Stimulated activated CD8-positive, alpha-beta memory T cell treated with anti-CD3 and anti-CD28 coated beads, Interleukin-15, amount 100 ng/mL, for 24 hours (primary cell): ENCODE results near the gene CLCN1.
A peak's percentile ranks its signal among the peaks of the same experiment; 100 is the strongest.

Experiments
- DNase-seq: peaks from one replicate; pipeline ENCODE4 v3.0.0-alpha.2; 2020; ENCODE audit warnings: low read depth

CLCN1 gene

DNA sequence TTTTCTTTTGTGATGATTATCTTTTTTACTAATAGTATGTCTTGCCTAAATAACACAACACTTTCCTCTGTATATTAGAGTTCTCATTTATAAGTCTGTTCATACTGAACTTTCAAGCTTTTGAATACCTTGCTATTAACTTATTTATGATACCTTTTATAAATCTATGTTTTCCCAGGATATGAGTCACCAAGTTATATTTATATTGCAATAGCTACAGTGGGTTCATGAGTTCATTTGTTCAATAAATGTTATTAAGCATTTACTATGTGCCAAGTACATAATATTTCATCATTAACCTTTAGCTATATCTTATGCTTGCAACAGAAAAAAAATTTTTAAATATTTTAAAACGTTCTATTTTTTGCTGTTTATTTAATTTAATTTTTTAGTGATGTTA, 18.3 kb downstream of the CLCN1 start:
- DNase-seq: no peak

DNA sequence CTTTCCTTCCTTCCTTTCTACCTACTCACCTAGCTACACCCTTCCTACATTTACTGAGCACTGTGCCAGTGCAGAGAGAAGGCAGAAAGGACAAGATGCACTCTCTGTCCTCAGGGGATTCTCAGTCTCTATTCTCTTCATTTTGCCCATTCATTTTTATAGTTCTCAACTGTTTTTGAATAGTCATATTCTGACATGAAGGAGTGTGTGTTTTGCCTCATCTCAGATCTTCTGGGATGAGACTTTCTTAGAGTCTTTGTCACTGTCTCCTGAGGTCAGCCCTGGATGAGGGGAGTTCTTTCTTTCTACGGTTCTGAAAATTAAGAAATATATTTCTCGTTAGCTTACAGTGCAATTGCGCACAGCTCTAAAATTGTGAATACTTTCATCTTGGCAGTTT, 21.3 kb downstream of the CLCN1 start:
- no peak for DNase-seq

- DNase-seq: no peak
Observed at GRCh38 chr7:143341842-143342241, 25.9 kb downstream of the CLCN1 start.

GRCh38 chr7:143343596-143343995, 27.7 kb downstream of the CLCN1 start:
- no peak for DNase-seq

DNA sequence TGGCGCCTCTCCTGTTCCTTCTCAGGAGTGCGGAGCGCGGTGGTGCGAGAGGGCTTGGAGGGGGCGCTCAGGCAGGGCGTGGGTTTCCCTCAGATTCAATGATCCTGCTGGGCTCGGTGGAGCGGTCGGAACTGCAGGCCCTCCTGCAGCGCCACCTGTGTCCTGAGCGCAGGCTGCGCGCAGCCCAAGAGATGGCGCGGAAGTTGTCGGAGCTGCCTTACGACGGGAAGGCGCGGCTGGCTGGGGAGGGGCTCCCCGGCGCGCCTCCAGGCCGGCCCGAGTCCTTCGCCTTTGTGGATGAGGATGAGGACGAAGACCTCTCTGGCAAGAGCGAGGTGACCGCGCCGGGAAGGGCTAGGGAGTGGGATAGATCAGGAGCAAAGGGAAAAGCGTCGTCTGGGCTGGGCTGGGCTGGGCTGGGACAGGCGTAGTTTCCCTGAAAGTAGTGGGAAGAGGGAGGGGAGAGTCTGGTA, 29.6 kb downstream of the CLCN1 start:
- DNase-seq: peak; percentile 37

- no peak for DNase-seq
Observed at GRCh38 chr7:143346018-143346417, 30.1 kb downstream of the CLCN1 start.

GRCh38 chr7:143347950-143348349, 32.0 kb downstream of the CLCN1 start:
- no peak for DNase-seq

DNA sequence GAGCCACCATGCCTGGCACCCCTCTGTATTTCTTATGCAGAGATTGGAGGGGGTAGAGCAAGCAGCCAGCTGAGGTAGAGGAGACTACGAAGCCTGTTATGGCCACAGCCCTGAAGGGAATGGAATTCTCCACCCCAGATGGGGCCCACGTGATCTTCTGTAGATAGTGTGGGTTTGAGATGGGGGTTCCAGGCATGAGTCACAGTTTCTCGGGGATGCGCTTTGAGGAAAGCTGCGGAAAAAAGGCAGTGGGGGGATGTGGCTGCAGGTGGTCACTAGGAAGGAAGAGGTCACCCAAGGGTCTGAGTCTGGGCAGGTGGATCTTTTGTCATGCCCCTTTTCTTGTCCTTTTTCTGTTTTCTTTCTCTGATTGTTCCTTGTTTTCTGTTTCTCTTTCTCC, 35.1 kb downstream of the CLCN1 start:
- DNase-seq: no peak

- no peak for DNase-seq
Observed at GRCh38 chr7:143351574-143351973, 35.7 kb downstream of the CLCN1 start.

DNA sequence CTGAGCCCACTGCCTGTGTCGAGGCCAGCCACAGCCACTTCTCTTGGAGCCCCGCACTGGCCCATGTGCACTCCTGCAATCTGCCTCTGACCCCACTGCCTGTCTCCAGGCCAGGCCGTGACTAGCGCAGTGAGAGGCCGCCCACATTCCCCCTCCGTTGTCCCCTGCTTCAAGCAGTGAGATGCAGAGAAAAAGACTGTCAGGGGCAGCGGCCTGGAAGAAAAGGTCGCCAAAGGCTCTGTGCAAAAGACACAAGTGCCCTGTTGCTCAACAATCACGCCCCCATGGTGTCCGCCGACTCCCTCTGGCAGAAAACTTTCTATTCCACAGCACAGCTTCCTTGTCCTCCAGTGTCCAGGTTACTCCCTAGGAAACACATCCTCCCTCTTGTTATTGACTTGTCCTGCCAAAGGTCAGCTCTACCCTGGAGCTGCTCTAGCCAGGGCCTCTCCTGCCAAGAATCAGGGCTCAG, 36.7 kb downstream of the CLCN1 start:
- no peak for DNase-seq

- no peak for DNase-seq
Observed at GRCh38 chr7:143354376-143354775, 38.5 kb downstream of the CLCN1 start.

DNA sequence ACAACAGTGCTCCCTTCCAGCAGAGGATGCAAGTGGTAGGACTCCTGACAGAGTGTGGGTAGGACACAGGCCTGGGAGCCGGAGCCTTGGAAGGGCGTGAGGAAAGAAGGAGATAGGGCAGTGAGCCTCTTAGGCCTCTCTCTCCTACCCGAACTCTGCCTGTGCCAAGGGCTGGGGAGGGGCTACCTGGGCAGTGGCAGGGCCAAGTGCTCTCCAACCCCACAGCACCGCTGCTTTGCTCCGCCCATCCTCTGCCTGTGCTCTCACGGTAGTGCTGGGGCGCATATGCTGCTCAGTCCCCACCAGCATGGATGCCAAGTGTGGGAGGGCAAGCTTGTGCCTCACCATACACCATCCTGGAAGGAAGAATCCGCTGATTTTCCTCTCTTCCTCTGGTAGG, 39.1 kb downstream of the CLCN1 start:
- no peak for DNase-seq

GRCh38 chr7:143355450-143356385, 39.8 kb downstream of the CLCN1 start:
- DNase-seq: no peak

GRCh38 chr7:143356414-143357050, 40.6 kb downstream of the CLCN1 start:
- no peak for DNase-seq

- no peak for DNase-seq
Observed at GRCh38 chr7:143358626-143359025, 42.7 kb downstream of the CLCN1 start.

DNA sequence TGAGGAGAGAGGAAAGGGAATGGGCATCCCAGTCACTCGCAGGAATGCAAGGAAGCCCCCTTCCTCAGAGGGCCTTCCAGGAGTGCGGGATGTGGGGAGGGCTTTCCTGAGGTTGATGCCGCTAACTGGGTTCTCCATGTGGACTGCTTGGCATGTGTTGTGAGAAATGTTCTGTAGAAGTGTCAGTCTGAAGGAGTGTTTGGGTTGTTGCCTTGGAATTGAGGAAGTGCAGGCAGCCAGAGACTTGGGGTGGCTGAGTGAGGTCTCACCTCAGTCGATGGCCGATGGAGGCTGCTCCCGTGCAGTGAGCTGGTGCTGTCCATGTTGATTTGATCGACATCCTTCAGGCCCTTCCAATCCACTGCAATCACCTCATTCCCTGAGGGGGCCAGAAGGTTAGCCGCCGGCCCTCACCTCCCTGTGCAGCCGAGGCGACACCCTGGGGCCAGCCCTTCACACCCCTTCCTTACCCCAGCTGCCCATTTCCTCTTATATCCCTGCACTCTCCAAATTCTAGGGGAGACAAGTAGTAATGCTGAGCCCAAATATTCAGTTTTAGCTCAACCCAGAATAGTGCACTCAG, 44.0 kb downstream of the CLCN1 start:
- no peak for DNase-seq

DNA sequence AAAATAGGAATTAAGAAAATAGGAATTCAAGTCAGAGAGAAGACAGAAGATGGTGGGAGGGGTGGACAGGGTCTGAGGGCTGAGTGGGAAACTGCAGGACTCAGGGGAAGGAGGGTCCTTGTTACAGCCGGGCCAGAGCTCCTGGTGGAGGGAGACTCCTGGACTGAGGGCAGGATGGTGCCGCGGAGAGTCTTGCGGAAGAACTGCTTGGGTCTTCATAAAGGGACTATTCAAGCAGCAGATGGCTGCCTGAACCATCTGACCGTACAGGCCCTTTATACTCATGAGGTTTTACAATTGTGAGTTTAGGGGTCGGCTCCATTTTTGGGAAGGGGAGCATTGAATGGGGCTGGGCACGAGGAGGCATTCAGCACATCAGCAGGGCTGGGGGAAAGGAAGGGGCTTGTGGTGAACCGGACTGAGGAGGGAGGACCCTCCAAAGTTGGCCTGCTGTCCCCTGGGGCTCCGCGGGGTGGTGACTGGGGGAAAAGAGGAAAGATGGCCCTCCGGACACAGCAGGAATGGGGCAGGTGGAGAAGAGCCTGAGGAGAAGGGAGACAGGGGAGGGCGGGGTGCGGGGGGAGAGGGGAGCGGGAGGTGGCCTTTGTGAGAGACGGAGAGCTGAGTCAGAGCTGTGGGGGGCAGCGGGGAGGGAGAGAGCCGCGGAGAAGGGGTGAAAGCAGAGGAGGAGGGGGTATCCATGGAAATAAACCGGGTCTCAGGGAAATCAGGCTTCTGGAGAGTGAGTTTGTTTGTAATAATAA, 45.1 kb downstream of the CLCN1 start:
- DNase-seq: no peak

DNA sequence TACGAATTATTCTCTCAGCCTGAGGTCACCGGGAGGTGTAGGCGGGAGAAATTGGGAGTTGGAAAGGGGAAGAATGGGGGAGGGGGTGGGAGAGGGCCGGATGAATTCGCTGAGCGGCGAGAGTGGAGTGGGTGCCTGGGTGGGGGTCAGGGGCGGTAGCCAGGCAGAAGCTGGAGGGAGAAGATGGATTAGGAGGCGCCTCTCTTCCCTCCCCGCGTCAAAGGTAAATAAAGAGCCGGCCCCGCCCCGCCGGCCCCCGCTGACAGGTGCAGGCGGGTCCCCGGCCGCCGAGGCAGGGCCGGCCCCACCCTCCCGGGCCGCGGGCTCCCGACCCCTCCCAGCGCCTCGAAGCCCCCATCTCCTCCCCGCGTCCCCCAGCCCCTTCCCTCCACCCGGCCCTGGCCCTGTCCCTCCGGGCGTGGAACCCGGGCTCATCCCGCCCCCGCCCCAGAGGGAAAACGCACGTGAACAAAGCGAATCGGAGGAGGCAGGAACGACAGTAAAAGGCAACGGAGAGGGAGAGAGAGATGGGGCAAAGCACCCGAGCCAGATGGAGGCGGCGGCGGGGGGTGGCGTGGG, 45.7 kb downstream of the CLCN1 start:
- DNase-seq: no peak

DNA sequence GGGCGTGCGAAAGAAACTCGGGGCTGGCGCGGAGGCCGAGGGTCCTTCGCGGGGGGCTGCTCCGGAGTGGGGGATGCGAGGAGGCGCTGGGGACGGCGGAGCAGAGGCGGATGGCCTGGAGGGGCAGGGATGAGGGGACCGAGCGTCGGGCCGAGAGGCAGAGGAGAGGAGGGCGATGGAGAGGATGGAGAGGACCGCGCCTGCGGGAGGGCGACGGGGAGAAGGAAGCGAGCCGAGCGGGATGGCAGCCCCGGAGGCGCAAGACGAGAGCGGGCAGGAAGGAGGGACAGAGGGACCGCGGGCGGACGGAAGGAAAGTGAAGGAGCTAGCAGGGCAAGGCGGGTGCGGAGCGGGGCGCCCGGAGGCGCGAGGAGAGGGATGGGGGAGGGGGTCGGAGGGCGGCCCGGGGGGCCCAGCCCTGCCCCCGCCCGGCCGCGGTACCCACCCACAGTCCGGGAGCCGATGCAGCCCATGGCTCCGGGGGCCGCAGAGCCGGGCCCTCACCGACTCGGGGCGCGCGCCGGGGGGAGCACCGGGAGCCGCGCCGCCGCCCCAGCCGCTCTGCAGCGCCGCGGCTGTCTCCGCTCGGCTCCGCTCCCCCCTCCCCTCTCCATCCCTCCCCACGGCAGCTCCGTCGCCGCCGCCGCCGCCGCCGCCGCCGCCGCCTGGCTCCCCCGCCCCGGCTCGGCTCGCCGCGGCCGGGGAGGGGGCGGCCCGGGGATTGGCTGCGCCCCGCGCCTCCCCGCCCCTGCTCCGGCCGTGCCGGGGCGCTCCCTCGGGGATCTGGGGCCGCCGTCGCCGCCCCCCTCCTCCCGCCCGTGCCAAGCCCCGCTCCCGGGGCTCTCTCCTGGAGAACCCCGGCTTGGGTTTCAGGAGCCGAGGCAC, 46.5 kb downstream of the CLCN1 start, which contains the start of gene FAM131B:
Gene FAM131B, minus strand, starts transcription at position 583 of the 885 bp plus-strand sequence. Its CDS starts 110 bp downstream, at position 473.
- DNase-seq: no peak
